ENCODE measurements around the gene NDUFAF3. TPM values are rescaled to one million over a fixed set of nuclear protein-coding genes. Genes with fewer than 3 reads are reported as not detected.

Gene NDUFAF3
- total RNA-seq, 1 experiment from 2014 or later = 91.0 TPM

GRCh38 chr3:48997714-48998637 lies 23.9 kb upstream of the NDUFAF3 start:
- Histone ChIP-seq H4K20me1 (ENCODE audit: insufficient read depth) (no peaks in the 10 kb centered on the region), H2AFZ (ENCODE audit: low read depth, low read length, poor library complexity, severe bottlenecking) (no peak overlapping the region), H3K4me3 (replicated peaks in 1 of 2; ENCODE audit: low read depth in 1 of 2, low read length in 2 of 2) (no peak overlapping the region), H3K79me2 (ENCODE audit: insufficient read depth, low read length) (peaks cover 17% of the 10 kb centered on the region; the same call in 1 of the 2 replicates), H3K9me3 (ENCODE audit: control insufficient read depth in 1 of 2, insufficient read depth in 1 of 2, low read depth in 1 of 2, low read length in 2 of 2) (no peaks in the 10 kb centered on the region), H3K36me3 (ENCODE audit: control insufficient read depth in 1 of 2, insufficient read depth in 2 of 2, low read length in 2 of 2) (peaks cover 3 to 6% of the 10 kb centered on the region in 2 experiments; a peak in 2 of 4 replicates), H3K4me2 (ENCODE audit: low read length) (no peak overlapping the region), H3K27ac (ENCODE audit: low read depth, low read length) (no peak overlapping the region), H3K4me1 (ENCODE audit: control insufficient read depth in 1 of 2, insufficient read depth in 2 of 2, low read length in 2 of 2) (no peaks in the 10 kb centered on the region; a peak in 1 of 4 replicates), H3K9me2 (ENCODE audit: insufficient read depth) (no peaks in the 10 kb centered on the region), H3K27me3 (ENCODE audit: insufficient read depth, low read length) (no peaks in the 10 kb centered on the region), H3K9ac (ENCODE audit: low read length) (no peak overlapping the region)
- ChIA-PET POLR2A (no interaction called here), CTCF (no interaction called here), RAD21 (ENCODE audit: low non-redundant PET in 1 of 2, low total read pairs in 2 of 2, uncharacterized antibody in 2 of 2, unreplicated experiment in 2 of 2) (no interaction called here)
- DNase-seq (ENCODE audit: low read depth, low spot score) (no peak), ATAC-seq (no peak)
- BruUV-seq (replicated peaks) = no TSS peak
- TF ChIP-seq TCF7L2 (IDR thresholded peaks at IDR 0.05; ENCODE audit: borderline replicate concordance, extremely low read depth, insufficient read depth, insufficient read length) (no peak), EZH2phosphoT487 (IDR thresholded peaks at IDR 0.05; ENCODE audit: borderline replicate concordance) (no peak), ZNF274 (IDR thresholded peaks at IDR 0.05; ENCODE audit: low read depth, low read length) (no peak), JUND (IDR thresholded peaks at IDR 0.05) (no peak), YY1 (IDR thresholded peaks at IDR 0.05; ENCODE audit: extremely low read depth, insufficient replicate concordance, low read depth, low read length) (no peak), CEBPB (IDR thresholded peaks at IDR 0.05; ENCODE audit: low read depth) (no peak), CBX3 (IDR thresholded peaks at IDR 0.05; ENCODE audit: low read depth) (no peak), RAD21 (IDR thresholded peaks at IDR 0.05; ENCODE audit: low read depth) (no peak), FOSL1 (IDR thresholded peaks at IDR 0.05; ENCODE audit: low read depth) (no peak), EZH2 (IDR thresholded peaks at IDR 0.05) (no peak)
- TF ChIP-seq, protein P1, sequence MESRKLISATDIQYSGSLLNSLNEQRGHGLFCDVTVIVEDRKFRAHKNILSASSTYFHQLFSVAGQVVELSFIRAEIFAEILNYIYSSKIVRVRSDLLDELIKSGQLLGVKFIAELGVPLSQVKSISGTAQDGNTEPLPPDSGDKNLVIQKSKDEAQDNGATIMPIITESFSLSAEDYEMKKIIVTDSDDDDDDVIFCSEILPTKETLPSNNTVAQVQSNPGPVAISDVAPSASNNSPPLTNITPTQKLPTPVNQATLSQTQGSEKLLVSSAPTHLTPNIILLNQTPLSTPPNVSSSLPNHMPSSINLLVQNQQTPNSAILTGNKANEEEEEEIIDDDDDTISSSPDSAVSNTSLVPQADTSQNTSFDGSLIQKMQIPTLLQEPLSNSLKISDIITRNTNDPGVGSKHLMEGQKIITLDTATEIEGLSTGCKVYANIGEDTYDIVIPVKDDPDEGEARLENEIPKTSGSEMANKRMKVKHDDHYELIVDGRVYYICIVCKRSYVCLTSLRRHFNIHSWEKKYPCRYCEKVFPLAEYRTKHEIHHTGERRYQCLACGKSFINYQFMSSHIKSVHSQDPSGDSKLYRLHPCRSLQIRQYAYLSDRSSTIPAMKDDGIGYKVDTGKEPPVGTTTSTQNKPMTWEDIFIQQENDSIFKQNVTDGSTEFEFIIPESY (IDR thresholded peaks at IDR 0.05; ENCODE audit: extremely low read depth, insufficient replicate concordance, low read length) = no peak
- intact Hi-C loops (cut with micrococcal nuclease) = no loop called here

Data from HCT116 (cell line).